HepG2 (cell line): ENCODE measurements around the gene GMPPB. TPM values are rescaled to one million over a fixed set of nuclear protein-coding genes. Genes with fewer than 3 reads are reported as not detected.

Experiments
- ATAC-seq: fragments of 200-7000 bp; cut with Tn5 transposase; 3 replicates; pipeline ENCODE4 v1.9.1; 2020; ENCODE audit warnings: mild to moderate bottlenecking, moderate library complexity
- BruUV-seq: library from RNA; stranded (reverse); fragments of 400-500 nt; replicated peaks from 2 replicates; lab custom pipeline; 2021; lab: Mats Ljungman, UMichigan
- CTCF ChIA-PET: fragments of 300-600 bp; formaldehyde crosslinking; extraction: SDS; loops from one replicate; lab custom pipeline; 2021; ENCODE audit warnings: low total read pairs, inconsistent platforms, low intra/inter-chr PET ratio; lab: Yijun Ruan, JAX
- POLR2A ChIA-PET: fragments of 350-600 bp; sonication (Branson Sonifier 250); formaldehyde crosslinking; loops from one replicate; lab custom pipeline; 2020; ENCODE audit warnings: antibody characterized with exemption, inconsistent platforms; lab: Yijun Ruan, JAX
- DNase-seq: peaks from one replicate; pipeline ENCODE4 v3.0.0-alpha.2; 2015; ENCODE audit warnings: low spot score
- FAIRE-seq: peaks from 3 replicates; lab custom pipeline; 2011; peaks lifted over from hg19 to GRCh38; lab: Jason Lieb, UNC
- H2AFZ ChIP-seq: one replicate; pipeline ENCODE4 v1.6.1; 2011; ENCODE audit warnings: low read length, inconsistent platforms
- H3K27ac ChIP-seq: fragments of 300-600 bp; 3 replicates; pipeline ENCODE4 v1.8.0; 2011; ENCODE audit warnings: mixed run types, mild to moderate bottlenecking, mixed read lengths, low read length, inconsistent platforms; ENCODE audit not compliant: insufficient read depth; ENCODE audit errors: extremely low read length
- H3K27me3 ChIP-seq, 2 experiments: fragments of 200-600 bp in 1 of 2; 2 replicates in 1 of 2; 3 replicates in 1 of 2; pipeline versions ENCODE4 v1.6.0 to v1.8.0; 2011; ENCODE audit warnings: low read length in 2 of 2, mild to moderate bottlenecking in 2 of 2, moderate library complexity in 2 of 2, inconsistent platforms in 1 of 2; ENCODE audit not compliant: insufficient read depth in 2 of 2, control insufficient read depth in 1 of 2
- H3K36me3 ChIP-seq, 2 experiments: fragments of 200-600 bp in 1 of 2; replicated peaks in 1 of 2; 2 replicates in 1 of 2; 3 replicates in 1 of 2; pipeline versions ENCODE4 v1.5.1 to v1.8.0; 2011; ENCODE audit warnings: low read length in 2 of 2, inconsistent platforms in 1 of 2; ENCODE audit not compliant: insufficient read depth in 2 of 2, control insufficient read depth in 1 of 2
- H3K4me1 ChIP-seq: 2 replicates; pipeline ENCODE4 v1.5.1; 2012; ENCODE audit warnings: low read length, inconsistent platforms; ENCODE audit not compliant: insufficient read depth
- H3K4me2 ChIP-seq: 2 replicates; pipeline ENCODE4 v1.6.0; 2011; ENCODE audit warnings: low read depth, low read length, inconsistent platforms
- H3K4me3 ChIP-seq, 3 experiments: fragments of 200-600 bp in 1 of 3; sonication (generic), shearing (Covaris generic) in 1 of 3; replicated peaks in 1 of 3; 2 replicates each; pipeline ENCODE4 v1.5.1; 2011 to 2016; ENCODE audit warnings: low read length in 3 of 3, inconsistent platforms in 2 of 3, low read depth in 2 of 3, mild to moderate bottlenecking in 2 of 3, control low read depth in 1 of 3, mixed read lengths in 1 of 3; ENCODE audit not compliant: insufficient read depth in 1 of 3
- H3K79me2 ChIP-seq: one replicate; pipeline ENCODE4 v1.6.1; 2011; ENCODE audit warnings: low read length, inconsistent platforms; ENCODE audit not compliant: insufficient read depth
- H3K9ac ChIP-seq: 2 replicates; pipeline ENCODE4 v1.6.0; 2011; ENCODE audit warnings: mild to moderate bottlenecking, low read depth, low read length, inconsistent platforms; ENCODE audit not compliant: insufficient read depth
- H3K9me3 ChIP-seq: 2 replicates; pipeline ENCODE4 v1.5.1; 2012; ENCODE audit warnings: mild to moderate bottlenecking, low read length
- H4K20me1 ChIP-seq: 2 replicates; pipeline ENCODE4 v1.6.0; 2011; ENCODE audit warnings: inconsistent platforms, mild to moderate bottlenecking, low read length, moderate library complexity; ENCODE audit not compliant: insufficient read depth
- GLMP ChIP-seq: sonication (generic); formaldehyde crosslinking; IDR thresholded peaks from 2 replicates; pipeline ENCODE4 v1.9.0; 2021; ENCODE audit warnings: missing genetic modification reagents, mild to moderate bottlenecking, borderline replicate concordance
- HMGXB3 ChIP-seq: sonication (generic); formaldehyde crosslinking; IDR thresholded peaks from 2 replicates; pipeline ENCODE4 v1.4.0; 2020; ENCODE audit warnings: missing genetic modification reagents, borderline replicate concordance
- KDM1A ChIP-seq: IDR thresholded peaks from 2 replicates; pipeline ENCODE4 v1.6.1; 2016; ENCODE audit warnings: missing compliant biosample characterization
- MAFF ChIP-seq: IDR thresholded peaks from 2 replicates; pipeline ENCODE4 v1.6.1; 2011; ENCODE audit warnings: low read depth, low read length, improper control_type of control experiment
- MAFK ChIP-seq, 2 experiments: IDR thresholded peaks in 1 of 2; conservative IDR thresholded peaks in 1 of 2; 2 replicates each; pipeline ENCODE4 v1.6.1; 2011; ENCODE audit warnings: improper control_type of control experiment in 2 of 2, low read length in 2 of 2
- SP5 ChIP-seq: IDR thresholded peaks from 2 replicates; pipeline ENCODE4 v1.6.1; 2016; ENCODE audit warnings: low read depth, borderline replicate concordance
- ZFP36L1 ChIP-seq: sonication (generic); formaldehyde crosslinking; IDR thresholded peaks from 2 replicates; pipeline ENCODE4 v1.8.0; 2022; ENCODE audit warnings: mild to moderate bottlenecking, missing genetic modification reagents, moderate library complexity
- ZNF337 ChIP-seq: sonication (generic); formaldehyde crosslinking; IDR thresholded peaks from 2 replicates; pipeline ENCODE4 v1.5.1; 2020; ENCODE audit warnings: missing genetic modification reagents, low read depth, mild to moderate bottlenecking, borderline replicate concordance
- ZNF354B ChIP-seq: sonication (generic); formaldehyde crosslinking; IDR thresholded peaks from 2 replicates; pipeline ENCODE4 v1.8.0; 2022; ENCODE audit warnings: mild to moderate bottlenecking, missing genetic modification reagents
- ZNF496 ChIP-seq: sonication (generic); formaldehyde crosslinking; IDR thresholded peaks from 2 replicates; pipeline ENCODE4 v1.8.1; 2023; ENCODE audit warnings: mild to moderate bottlenecking, moderate library complexity, missing genetic modification reagents; ENCODE audit not compliant: insufficient replicate concordance
- ZNF772 ChIP-seq: sonication (generic); formaldehyde crosslinking; IDR thresholded peaks from 2 replicates; pipeline ENCODE4 v1.5.0; 2020; ENCODE audit warnings: mild to moderate bottlenecking, missing genetic modification reagents
- whole genome bisulfite sequencing: methylation state at CpG from one replicate; pipeline ENCODE4 v1.1.6; 2017; ENCODE audit warnings: low lambda C conversion rate; 5-methylcytosine and 5-hydroxymethylcytosine counted together
- in situ Hi-C: cut with HindIII; loops from 2 replicates; pipeline ENCODE4 v1.10.0; 2017; ENCODE audit warnings: low pct_unique_long_range_greater_than_20kb; ENCODE audit not compliant: extremely low pct_ligation_motif_present
- intact Hi-C: fragments of 100-400 bp; cut with micrococcal nuclease; formaldehyde crosslinking; loops from one replicate; pipeline ENCODE4 v1.10.0; 2022; ENCODE audit not compliant: unreplicated experiment
- polyA plus RNA-seq, 8 experiments: library from polyadenylated mRNA; depleted of rRNA in 3 of 8; stranded (reverse) in 7 of 8; unstranded in 1 of 8; fragments of >200 nt; fragmentation: Illumina TruSeq in 4 of 8; extraction: Trizol in 4 of 8; gene quantifications; 2 replicates each; pipeline versions ENCODE4 v1.2.1 to v1.2.3, GENCODE V29; 2011 to 2016; ENCODE audit warnings: low read depth in 4 of 8, missing spikeins in 1 of 8, mixed read lengths in 1 of 8; ENCODE audit not compliant: insufficient read depth in 1 of 8
- total RNA-seq, 5 experiments: library from RNA; depleted of rRNA; stranded (reverse); fragments of >200 nt; fragmentation: Illumina TruSeq; extraction: Trizol; gene quantifications; 2 replicates each; pipeline ENCODE4 v1.2.3, GENCODE V29; 2016; ENCODE audit warnings: low read depth in 1 of 5

GMPPB gene
- total and polyA plus RNA-seq, 2 of the 13 experiments (the other 11 are each of a cell fraction or from before 2014, with no cell fraction given), result 6.5 to 23.1 TPM

DNA sequence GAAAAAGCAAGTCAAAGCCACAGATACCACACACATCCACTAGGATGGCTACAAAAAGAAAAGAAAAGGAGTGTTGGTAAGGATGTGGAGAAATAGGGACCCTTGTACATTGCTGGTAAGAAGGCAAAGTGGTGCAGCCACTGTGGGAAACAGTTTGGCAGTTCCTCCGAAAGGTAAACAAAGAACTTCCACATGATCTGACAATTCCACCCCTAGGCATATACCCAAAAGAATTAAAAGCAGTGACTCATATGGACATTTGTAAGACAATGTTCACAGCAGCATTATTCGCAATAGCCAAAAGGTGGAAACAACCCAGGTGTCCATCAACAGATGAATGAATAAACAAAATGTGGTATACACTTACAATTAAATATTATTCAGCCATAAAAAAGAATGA is 22.2 kb upstream of the GMPPB start:
- no TSS peak for BruUV-seq
- no peak for DNase-seq
- CTCF ChIA-PET, result no interaction called here
- 95% methylated on average over 2 of the region's 2 CpGs for WGBS
- H3K9me3 ChIP-seq, result no peaks in the 10 kb centered on the region
- intact Hi-C loops (no loop called here), in situ Hi-C loops (no loop called here)
- H3K9ac ChIP-seq, result no peak overlapping the region
- no peak for ATAC-seq
- H3K36me3 ChIP-seq, result peaks cover 5 to 30% of the 10 kb centered on the region in 2 experiments
- no peak overlapping the region for H3K4me2 ChIP-seq
- peaks cover 43% of the 10 kb centered on the region for H3K79me2 ChIP-seq
- H2AFZ ChIP-seq, result no peak overlapping the region
- H3K4me3 ChIP-seq, result no peak overlapping the region
- no peak overlapping the region for H3K27ac ChIP-seq
- H4K20me1 ChIP-seq, result no peaks in the 10 kb centered on the region
- TF ChIP-seq ZNF772 (CRISPR knock-in tag), result no peak
- TF ChIP-seq SP5 (CRISPR knock-in tag), result no peak
- TF ChIP-seq ZNF337 (CRISPR knock-in tag), result no peak
- TF ChIP-seq, all 625 proteins: peak for 0
- POLR2A ChIA-PET, result no interaction called here
- peaks cover 48% of the 10 kb centered on the region for H3K4me1 ChIP-seq
- no peak for FAIRE-seq
- H3K27me3 ChIP-seq, result no peaks in the 10 kb centered on the region

DNA sequence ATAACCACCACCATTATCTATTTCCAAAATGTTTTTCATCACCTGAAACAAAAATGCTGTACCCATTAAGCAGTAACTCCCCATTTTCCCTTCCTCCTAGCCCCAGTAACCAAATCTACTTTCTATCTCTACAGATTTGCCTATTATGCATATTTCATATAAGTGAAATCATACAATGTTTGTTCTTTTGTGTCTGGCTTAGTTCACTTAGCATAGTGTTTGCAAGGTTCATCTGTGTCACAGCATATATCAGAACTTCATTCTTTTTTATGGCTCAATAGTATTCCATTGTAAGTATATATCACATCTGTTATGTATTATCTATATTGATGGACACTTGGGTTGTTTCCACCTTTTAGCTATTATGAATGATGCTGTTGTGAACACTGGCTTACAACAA is 16.7 kb upstream of the GMPPB start:
- in situ Hi-C loops, result no loop called here
- BruUV-seq, result no TSS peak
- no peak overlapping the region for H3K4me3 ChIP-seq
- peaks cover 15 to 47% of the 10 kb centered on the region in 2 experiments for H3K36me3 ChIP-seq
- ATAC-seq, result no peak
- H3K27me3 ChIP-seq, result no peaks in the 10 kb centered on the region
- TF ChIP-seq KDM1A (CRISPR knock-in tag) (no peak), MAFF (peak; percentile 44; the same call in 1 of the 2 replicates), ZNF354B (no peak), ZNF496 (no peak), HMGXB3 (no peak), ZFP36L1 (CRISPR knock-in tag) (no peak), MAFK (conservative IDR thresholded peaks at IDR 0.05 in 1 of 2, IDR thresholded peaks at IDR 0.05 in 1 of 2; ENCODE audit: low read length in 2 of 2) (peak; percentile 46 to 54; a peak in 3 of 4 replicates), GLMP (CRISPR knock-in tag) (no peak)
- intact Hi-C loops, result no loop called here
- ChIA-PET POLR2A (no interaction called here), CTCF (no interaction called here)
- H3K4me2 ChIP-seq, result no peak overlapping the region
- H3K79me2 ChIP-seq, result peaks cover 8% of the 10 kb centered on the region
- H2AFZ ChIP-seq, result no peak overlapping the region
- no peaks in the 10 kb centered on the region for H3K9me3 ChIP-seq
- no peak for DNase-seq
- no peak for FAIRE-seq
- no peak overlapping the region for H3K27ac ChIP-seq
- H3K9ac ChIP-seq, result no peak overlapping the region
- peaks cover 2% of the 10 kb centered on the region for H3K4me1 ChIP-seq
- H4K20me1 ChIP-seq, result no peaks in the 10 kb centered on the region
